ENCODE results near the gene ANO4.

GRCh38 chr12:100904270-100904669 lies 109.7 kb downstream of the ANO4 start:
- TF ChIP-seq CTCF (IDR thresholded peaks at IDR 0.05) (no peak), EZH2 (IDR thresholded peaks at IDR 0.05; ENCODE audit: borderline replicate concordance, insufficient read depth, low read depth, low read length, poor library complexity, severe bottlenecking) (no peak)

Data from B cell (primary cell).